Measurements from ENCODE around the gene TNFAIP8L1.
A peak's percentile ranks its signal among the peaks of the same experiment; 100 is the strongest.

TNFAIP8L1 gene

DNA sequence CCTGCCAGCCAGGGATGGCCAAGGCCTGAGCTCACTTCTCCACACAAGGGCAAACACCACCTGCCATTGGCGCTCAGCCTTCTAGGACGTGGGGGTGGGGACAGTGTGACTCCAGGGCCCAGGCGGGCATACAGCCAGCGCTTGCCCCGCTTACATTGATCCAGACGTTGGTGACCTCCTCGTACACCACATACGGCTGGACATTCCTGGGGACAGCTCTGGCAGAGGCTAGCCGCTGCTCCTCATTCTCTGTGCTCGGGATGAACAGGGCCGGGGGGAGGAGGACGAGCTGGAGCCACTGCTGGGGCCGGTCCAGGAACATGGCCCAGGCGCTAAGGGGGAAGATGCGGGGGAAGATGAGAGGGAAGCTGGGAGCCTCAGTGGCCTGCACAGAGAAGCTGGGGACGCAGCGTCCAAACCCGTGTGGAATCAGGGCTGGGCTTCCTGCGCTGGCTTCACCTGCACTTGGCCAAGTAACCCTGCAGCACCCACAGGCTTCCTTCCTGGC is 56.0 kb downstream of the TNFAIP8L1 start:
- Histone ChIP-seq H3K27me3 (ENCODE audit: control insufficient read depth in 3 of 3, insufficient read depth in 3 of 3, low read depth in 1 of 3, low read length in 3 of 3) (no peaks in the 10 kb centered on the region), H3K14ac (ENCODE audit: low read length) (no peak overlapping the region), H3K27ac (replicated peaks; ENCODE audit: low read length) (no peak overlapping the region), H3K4me2 (ENCODE audit: insufficient read depth, low read length, poor library complexity, severe bottlenecking) (no peak overlapping the region), H2BK12ac (ENCODE audit: low read length) (no peak overlapping the region), H3K36me3 (replicated peaks in 1 of 2; ENCODE audit: control insufficient read depth in 2 of 2, insufficient read depth in 2 of 2, low read length in 2 of 2) (peaks cover 48 to 87% of the 10 kb centered on the region in 2 donors), H3K23ac (ENCODE audit: low read depth, low read length, poor library complexity) (peak overlapping the region; percentile 73), H4K8ac (ENCODE audit: low read depth, low read length) (no peak overlapping the region), H4K91ac (ENCODE audit: low read depth, low read length, poor library complexity) (no peak overlapping the region), H2BK5ac (ENCODE audit: low read length) (no peak overlapping the region), H3K4ac (ENCODE audit: low read length) (no peak overlapping the region), H3K9me3 (replicated peaks in 1 of 2; ENCODE audit: control insufficient read depth in 2 of 2, insufficient read depth in 1 of 2, low read depth in 1 of 2, low read length in 2 of 2) (no peaks in the 10 kb centered on the region), H3K4me3 (ENCODE audit: low read length in 2 of 2) (no peak overlapping the region), H3K18ac (ENCODE audit: low read length) (no peak overlapping the region), H2AFZ (ENCODE audit: low read length) (no peak overlapping the region), H2AK5ac (ENCODE audit: low read depth, low read length) (no peak overlapping the region), H2BK120ac (ENCODE audit: low read depth, low read length) (no peak overlapping the region), H3K79me1 (ENCODE audit: low read depth, low read length) (peaks cover 2% of the 10 kb centered on the region), H3K4me1 (ENCODE audit: control insufficient read depth in 2 of 2, insufficient read depth in 1 of 2, low read depth in 1 of 2, low read length in 2 of 2) (no peaks in the 10 kb centered on the region), H2BK15ac (ENCODE audit: low read length) (no peak overlapping the region), H3K9ac (ENCODE audit: low read depth, low read length, poor library complexity) (no peak overlapping the region)
- WGBS, 2 donors (ENCODE audit: extremely low coverage in 2 of 2, insufficient read length in 2 of 2, insufficient replicate concordance in 1 of 2) = no CpG with 5 or more reads among the region's 19 CpGs
- DNase-seq (ENCODE audit: low spot score) = no peak

DNA sequence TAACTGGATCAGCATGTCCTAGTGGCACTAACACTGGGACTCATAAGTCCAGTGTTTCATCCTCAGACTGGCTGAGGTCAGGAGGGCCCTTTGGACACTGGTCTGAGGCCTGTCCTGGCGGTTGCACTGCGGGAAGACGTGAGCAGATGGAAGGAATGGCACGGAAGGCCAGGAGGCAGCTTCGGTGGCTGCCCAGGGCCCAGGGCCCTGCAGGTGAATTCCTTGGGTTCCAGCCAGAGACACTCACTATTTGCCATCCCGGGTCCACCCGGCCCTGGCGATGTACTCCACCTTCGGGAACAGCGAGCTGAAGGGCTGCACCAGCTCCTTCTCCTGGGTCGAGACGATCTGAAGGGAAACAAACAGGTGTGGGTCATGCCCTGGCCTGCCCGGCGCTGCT is 58.0 kb downstream of the TNFAIP8L1 start:
- H4K91ac ChIP-seq (ENCODE audit: low read depth, low read length, poor library complexity) = no peak overlapping the region
- no peaks in the 10 kb centered on the region for H3K4me1 ChIP-seq (ENCODE audit: control insufficient read depth in 2 of 2, insufficient read depth in 1 of 2, low read depth in 1 of 2, low read length in 2 of 2)
- no peak overlapping the region for H2AK5ac ChIP-seq (ENCODE audit: low read depth, low read length)
- no peak overlapping the region for H2BK12ac ChIP-seq (ENCODE audit: low read length)
- no peak overlapping the region for H3K4me2 ChIP-seq (ENCODE audit: insufficient read depth, low read length, poor library complexity, severe bottlenecking)
- no peak overlapping the region for H3K9ac ChIP-seq (ENCODE audit: low read depth, low read length, poor library complexity)
- no CpG with 5 or more reads among the region's 14 CpGs for WGBS, 2 donors (ENCODE audit: extremely low coverage in 2 of 2, insufficient read length in 2 of 2, insufficient replicate concordance in 1 of 2)
- H3K79me1 ChIP-seq (ENCODE audit: low read depth, low read length) = no peaks in the 10 kb centered on the region
- no peak for DNase-seq (ENCODE audit: low spot score)
- H3K4ac ChIP-seq (ENCODE audit: low read length) = no peak overlapping the region
- no peak overlapping the region for H3K27ac ChIP-seq (replicated peaks; ENCODE audit: low read length)
- H4K8ac ChIP-seq (ENCODE audit: low read depth, low read length) = no peak overlapping the region
- H3K18ac ChIP-seq (ENCODE audit: low read length) = no peak overlapping the region
- no peaks in the 10 kb centered on the region for H3K9me3 ChIP-seq (replicated peaks in 1 of 2; ENCODE audit: control insufficient read depth in 2 of 2, insufficient read depth in 1 of 2, low read depth in 1 of 2, low read length in 2 of 2)
- no peak overlapping the region for H2BK15ac ChIP-seq (ENCODE audit: low read length)
- no peak overlapping the region for H2AFZ ChIP-seq (ENCODE audit: low read length)
- no peak overlapping the region for H3K23ac ChIP-seq (ENCODE audit: low read depth, low read length, poor library complexity)
- H3K27me3 ChIP-seq (ENCODE audit: control insufficient read depth in 3 of 3, insufficient read depth in 3 of 3, low read depth in 1 of 3, low read length in 3 of 3) = no peaks in the 10 kb centered on the region
- H3K36me3 ChIP-seq (replicated peaks in 1 of 2; ENCODE audit: control insufficient read depth in 2 of 2, insufficient read depth in 2 of 2, low read length in 2 of 2) = peaks cover 53 to 94% of the 10 kb centered on the region in 2 donors
- no peak overlapping the region for H3K14ac ChIP-seq (ENCODE audit: low read length)
- H3K4me3 ChIP-seq (ENCODE audit: low read length in 2 of 2) = no peak overlapping the region
- H2BK120ac ChIP-seq (ENCODE audit: low read depth, low read length) = no peak overlapping the region
- no peak overlapping the region for H2BK5ac ChIP-seq (ENCODE audit: low read length)

DNA sequence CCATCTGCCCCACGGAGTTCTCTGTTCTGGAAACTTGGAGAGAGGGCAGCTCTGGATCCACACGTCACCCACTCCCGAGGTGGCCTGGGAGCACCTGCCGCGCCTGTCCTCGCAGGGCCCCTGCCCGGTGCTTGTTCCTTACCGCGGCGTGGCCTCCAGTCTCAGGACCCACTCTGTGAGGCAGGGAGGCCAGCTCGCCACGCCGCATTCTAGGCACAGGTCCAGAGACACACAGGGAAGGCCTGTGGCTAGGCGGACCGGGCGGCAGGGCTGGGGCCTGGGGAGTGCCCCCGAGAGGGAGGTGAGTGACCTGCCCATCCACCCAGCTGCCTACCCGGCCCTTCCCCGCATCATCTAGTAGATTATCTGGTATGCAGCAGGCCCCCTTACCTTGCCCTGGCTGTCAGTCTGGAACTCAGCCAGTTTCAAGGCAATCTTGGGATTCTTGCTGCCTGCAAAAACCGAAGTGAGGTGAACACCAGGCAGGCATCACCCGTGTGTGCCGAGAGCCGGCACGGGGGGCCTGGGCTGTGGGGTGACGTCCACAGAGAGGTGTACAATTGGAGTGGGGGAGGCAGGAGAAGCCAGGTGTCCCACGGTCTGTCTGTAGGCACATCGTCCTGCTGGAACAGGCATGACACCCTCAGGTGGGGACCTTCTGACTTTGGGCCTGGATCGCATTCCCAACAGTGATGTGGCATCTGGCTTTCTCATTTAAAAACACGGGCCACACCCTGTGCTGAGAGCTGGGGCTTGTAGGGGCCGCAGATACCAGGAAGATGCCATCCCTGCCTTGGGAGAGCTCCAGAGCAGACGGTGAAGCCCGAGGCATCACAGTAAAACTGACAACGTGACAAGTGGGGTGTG is 60.7 kb downstream of the TNFAIP8L1 start:
- DNase-seq (ENCODE audit: low spot score) = no peak
- no peak overlapping the region for H3K14ac ChIP-seq (ENCODE audit: low read length)
- no peak overlapping the region for H2AFZ ChIP-seq (ENCODE audit: low read length)
- no peaks in the 10 kb centered on the region for H3K9me3 ChIP-seq (replicated peaks in 1 of 2; ENCODE audit: control insufficient read depth in 2 of 2, insufficient read depth in 1 of 2, low read depth in 1 of 2, low read length in 2 of 2)
- H2BK5ac ChIP-seq (ENCODE audit: low read length) = no peak overlapping the region
- no peak overlapping the region for H2AK5ac ChIP-seq (ENCODE audit: low read depth, low read length)
- H3K36me3 ChIP-seq (replicated peaks in 1 of 2; ENCODE audit: control insufficient read depth in 2 of 2, insufficient read depth in 2 of 2, low read length in 2 of 2) = peaks cover 54 to 92% of the 10 kb centered on the region in 2 donors
- no peak overlapping the region for H3K4me2 ChIP-seq (ENCODE audit: insufficient read depth, low read length, poor library complexity, severe bottlenecking)
- no peak overlapping the region for H3K18ac ChIP-seq (ENCODE audit: low read length)
- H3K27me3 ChIP-seq (ENCODE audit: control insufficient read depth in 3 of 3, insufficient read depth in 3 of 3, low read depth in 1 of 3, low read length in 3 of 3) = no peaks in the 10 kb centered on the region
- H2BK12ac ChIP-seq (ENCODE audit: low read length) = no peak overlapping the region
- H3K9ac ChIP-seq (ENCODE audit: low read depth, low read length, poor library complexity) = no peak overlapping the region
- H3K4me3 ChIP-seq (ENCODE audit: low read length in 2 of 2) = no peak overlapping the region
- H2BK15ac ChIP-seq (ENCODE audit: low read length) = no peak overlapping the region
- no peak overlapping the region for H4K91ac ChIP-seq (ENCODE audit: low read depth, low read length, poor library complexity)
- H3K23ac ChIP-seq (ENCODE audit: low read depth, low read length, poor library complexity) = peak overlapping the region; percentile 43
- no peak overlapping the region for H4K8ac ChIP-seq (ENCODE audit: low read depth, low read length)
- WGBS, 2 donors (ENCODE audit: extremely low coverage in 2 of 2, insufficient read length in 2 of 2, insufficient replicate concordance in 1 of 2) = no CpG with 5 or more reads among the region's 33 CpGs
- H3K4me1 ChIP-seq (ENCODE audit: control insufficient read depth in 2 of 2, insufficient read depth in 1 of 2, low read depth in 1 of 2, low read length in 2 of 2) = no peaks in the 10 kb centered on the region
- H3K4ac ChIP-seq (ENCODE audit: low read length) = no peak overlapping the region
- no peak overlapping the region for H2BK120ac ChIP-seq (ENCODE audit: low read depth, low read length)
- no peak overlapping the region for H3K27ac ChIP-seq (replicated peaks; ENCODE audit: low read length)
- no peaks in the 10 kb centered on the region for H3K79me1 ChIP-seq (ENCODE audit: low read depth, low read length)

DNA sequence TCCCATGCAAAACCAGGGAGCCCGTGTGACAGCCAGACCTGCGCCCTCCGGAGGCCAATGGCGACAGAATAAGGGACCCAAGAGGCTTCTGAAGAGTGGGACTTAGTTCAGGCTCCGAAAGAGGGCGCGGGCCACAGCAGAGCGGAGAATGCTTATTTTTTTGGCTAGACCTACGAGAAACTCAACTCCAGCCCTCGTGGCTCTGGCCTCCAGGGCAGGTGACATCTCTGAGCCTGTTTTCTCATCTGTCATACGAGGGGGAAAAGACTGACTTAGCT is 61.3 kb downstream of the TNFAIP8L1 start:
- H2AK5ac ChIP-seq (ENCODE audit: low read depth, low read length) = no peak overlapping the region
- H2BK15ac ChIP-seq (ENCODE audit: low read length) = no peak overlapping the region
- no peak overlapping the region for H2BK12ac ChIP-seq (ENCODE audit: low read length)
- no peaks in the 10 kb centered on the region for H3K79me1 ChIP-seq (ENCODE audit: low read depth, low read length)
- no peak overlapping the region for H2BK120ac ChIP-seq (ENCODE audit: low read depth, low read length)
- H3K4me3 ChIP-seq (ENCODE audit: low read length in 2 of 2) = no peak overlapping the region
- no peak overlapping the region for H2BK5ac ChIP-seq (ENCODE audit: low read length)
- H3K27ac ChIP-seq (replicated peaks; ENCODE audit: low read length) = no peak overlapping the region
- H3K4me2 ChIP-seq (ENCODE audit: insufficient read depth, low read length, poor library complexity, severe bottlenecking) = no peak overlapping the region
- no peak overlapping the region for H3K4ac ChIP-seq (ENCODE audit: low read length)
- H3K27me3 ChIP-seq (ENCODE audit: control insufficient read depth in 3 of 3, insufficient read depth in 3 of 3, low read depth in 1 of 3, low read length in 3 of 3) = no peaks in the 10 kb centered on the region
- H3K18ac ChIP-seq (ENCODE audit: low read length) = no peak overlapping the region
- H3K36me3 ChIP-seq (replicated peaks in 1 of 2; ENCODE audit: control insufficient read depth in 2 of 2, insufficient read depth in 2 of 2, low read length in 2 of 2) = peaks cover 50 to 92% of the 10 kb centered on the region in 2 donors
- no peak overlapping the region for H4K91ac ChIP-seq (ENCODE audit: low read depth, low read length, poor library complexity)
- H3K4me1 ChIP-seq (ENCODE audit: control insufficient read depth in 2 of 2, insufficient read depth in 1 of 2, low read depth in 1 of 2, low read length in 2 of 2) = no peaks in the 10 kb centered on the region
- H3K14ac ChIP-seq (ENCODE audit: low read length) = no peak overlapping the region
- no peak overlapping the region for H4K8ac ChIP-seq (ENCODE audit: low read depth, low read length)
- no CpG with 5 or more reads among the region's 11 CpGs for WGBS, 2 donors (ENCODE audit: extremely low coverage in 2 of 2, insufficient read length in 2 of 2, insufficient replicate concordance in 1 of 2)
- H2AFZ ChIP-seq (ENCODE audit: low read length) = no peak overlapping the region
- no peak overlapping the region for H3K23ac ChIP-seq (ENCODE audit: low read depth, low read length, poor library complexity)
- H3K9me3 ChIP-seq (replicated peaks in 1 of 2; ENCODE audit: control insufficient read depth in 2 of 2, insufficient read depth in 1 of 2, low read depth in 1 of 2, low read length in 2 of 2) = no peaks in the 10 kb centered on the region
- DNase-seq (ENCODE audit: low spot score) = no peak
- no peak overlapping the region for H3K9ac ChIP-seq (ENCODE audit: low read depth, low read length, poor library complexity)

Data from neuronal stem cell (in vitro differentiated cells).